K562 (cell line): Measurements from ENCODE around the gene SH3BP5L. TPM values are rescaled to one million over a fixed set of nuclear protein-coding genes. Genes with fewer than 3 reads are reported as not detected.
A peak's percentile ranks its signal among the peaks of the same experiment; 100 is the strongest.

Experiments
- CHD4 ChIP-seq: fragments of 200-600 bp; sonication (generic); IDR thresholded peaks from 3 replicates; pipeline ENCODE4 v1.6.1; 2012; ENCODE audit warnings: low read depth, mild to moderate bottlenecking, mixed read lengths, low read length, inconsistent platforms; ENCODE audit not compliant: insufficient read depth, insufficient replicate concordance, poor library complexity, severe bottlenecking
- GABPB1 ChIP-seq: sonication (generic); formaldehyde crosslinking; IDR thresholded peaks from 2 replicates; pipeline ENCODE4 v1.8.0; 2022; ENCODE audit warnings: mild to moderate bottlenecking, missing genetic modification reagents
- LCOR ChIP-seq: sonication (generic); formaldehyde crosslinking; IDR thresholded peaks from 2 replicates; pipeline ENCODE4 v1.8.0; 2022; ENCODE audit warnings: mild to moderate bottlenecking, missing genetic modification reagents
- MCM2 ChIP-seq: fragments of 450-650 bp; IDR thresholded peaks from 2 replicates; pipeline ENCODE4 v1.6.1; 2017; ENCODE audit warnings: low read depth, mild to moderate bottlenecking
- MCM5 ChIP-seq: fragments of 450-650 bp; IDR thresholded peaks from 2 replicates; pipeline ENCODE4 v1.6.1; 2016; ENCODE audit warnings: low read depth
- MED1 ChIP-seq: sonication (generic); formaldehyde crosslinking; IDR thresholded peaks from 2 replicates; pipeline ENCODE4 v1.8.1; 2023; ENCODE audit warnings: missing genetic modification reagents, borderline replicate concordance
- NCOR1 ChIP-seq: fragments of 450-650 bp; IDR thresholded peaks from 2 replicates; pipeline ENCODE4 v1.6.1; 2016; ENCODE audit warnings: mild to moderate bottlenecking, moderate library complexity
- PCBP2 ChIP-seq: fragments of 200-400 bp; formaldehyde crosslinking; IDR thresholded peaks from 2 replicates; pipeline ENCODE4 v1.6.1; 2018; ENCODE audit warnings: low read length, low read depth, mild to moderate bottlenecking, moderate library complexity; ENCODE audit not compliant: poor library complexity, severe bottlenecking
- RBM25 ChIP-seq: fragments of 200-400 bp; formaldehyde crosslinking; IDR thresholded peaks from 2 replicates; pipeline ENCODE4 v1.6.1; 2018; ENCODE audit warnings: low read length, low read depth, moderate library complexity; ENCODE audit not compliant: severe bottlenecking
- ZBTB17 ChIP-seq: fragments of 450-650 bp; formaldehyde crosslinking; IDR thresholded peaks from 2 replicates; pipeline ENCODE4 v1.4.0; 2020; ENCODE audit warnings: mild to moderate bottlenecking
- polyA plus RNA-seq, 8 experiments: library from polyadenylated mRNA; depleted of rRNA in 4 of 8; stranded (reverse) in 5 of 8; unstranded in 3 of 8; fragments of >200 nt; fragmentation: Nextera tagmentation in 2 of 8; fragmentation: Illumina TruSeq in 1 of 8; extraction: Ambion mirVana in 2 of 8; extraction: Trizol in 1 of 8; gene quantifications; 2 replicates each; pipeline versions ENCODE4 v1.2.1 to v1.2.3, GENCODE V29; 2011 to 2014; ENCODE audit warnings: inconsistent platforms in 1 of 8, missing spikeins in 1 of 8
- total RNA-seq, 7 experiments: library from RNA; depleted of rRNA in 6 of 7; stranded (reverse); fragments of >200 nt in 6 of 7; fragmentation: Illumina TruSeq in 2 of 7; extraction: Trizol in 2 of 7; gene quantifications; 2 replicates each; pipeline versions ENCODE4 v1.2.1 to v1.2.3, GENCODE V29; 2011 to 2021; ENCODE audit warnings: low replicate concordance in 1 of 7
- TF ChIP-seq, protein P1 (sequence below): sonication (generic); formaldehyde crosslinking; IDR thresholded peaks from 2 replicates; pipeline ENCODE4 v1.8.0; 2022; ENCODE audit warnings: missing genetic modification reagents, mild to moderate bottlenecking, borderline replicate concordance
- TF ChIP-seq, protein P2 (sequence below): fragments of 250-450 bp; sonication (Bioruptor Pico); IDR thresholded peaks from 2 replicates; pipeline ENCODE4 v1.5.0; 2020; ENCODE audit warnings: mild to moderate bottlenecking
- TF ChIP-seq, protein P3 (sequence below): sonication (generic); formaldehyde crosslinking; IDR thresholded peaks from 2 replicates; pipeline ENCODE4 v1.8.0; 2022; ENCODE audit warnings: mild to moderate bottlenecking, missing genetic modification reagents
- TF ChIP-seq, protein P4 (sequence below): conservative IDR thresholded peaks from 2 replicates; pipeline ENCODE4 v1.6.1; 2011; ENCODE audit warnings: low read depth, mild to moderate bottlenecking, low read length; ENCODE audit not compliant: control insufficient read depth
- TF ChIP-seq, protein P5 (sequence below): fragments of 450-650 bp; formaldehyde crosslinking; IDR thresholded peaks from 2 replicates; pipeline ENCODE4 v1.4.0; 2022; ENCODE audit warnings: mild to moderate bottlenecking, moderate library complexity

The SH3BP5L gene
- total and polyA plus RNA-seq, 9 of the 15 experiments (the other 6 are each of a cell fraction or from before 2014, with no cell fraction given): 1.9 to 26.5 (median 15.8) TPM

DNA sequence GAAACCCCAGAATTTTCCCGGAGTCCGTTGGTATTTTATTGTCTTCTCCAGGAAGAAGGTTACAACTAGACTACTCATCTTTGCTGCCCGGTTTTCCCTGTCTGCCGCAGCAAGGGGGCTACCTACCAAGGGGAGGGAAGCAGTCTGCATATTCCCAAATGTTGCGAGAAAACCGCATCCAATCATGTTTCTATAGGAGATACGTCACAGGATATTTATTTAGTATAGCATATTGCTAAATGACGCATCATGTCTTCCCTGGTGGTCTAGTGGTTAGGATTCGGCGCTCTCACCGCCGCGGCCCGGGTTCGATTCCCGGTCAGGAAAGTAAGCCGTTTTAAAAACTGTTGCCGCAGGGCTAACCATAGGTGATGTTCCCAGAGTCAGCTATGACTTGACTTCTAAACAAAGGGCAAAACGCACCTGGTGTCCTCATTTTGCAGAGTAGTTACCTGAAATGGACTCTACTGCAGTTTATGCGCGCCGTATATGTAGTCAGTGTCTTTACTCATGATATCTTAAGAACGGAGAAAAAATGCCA is 48.3 kb upstream of the SH3BP5L start (continued):
- TF ChIP-seq, protein P1, sequence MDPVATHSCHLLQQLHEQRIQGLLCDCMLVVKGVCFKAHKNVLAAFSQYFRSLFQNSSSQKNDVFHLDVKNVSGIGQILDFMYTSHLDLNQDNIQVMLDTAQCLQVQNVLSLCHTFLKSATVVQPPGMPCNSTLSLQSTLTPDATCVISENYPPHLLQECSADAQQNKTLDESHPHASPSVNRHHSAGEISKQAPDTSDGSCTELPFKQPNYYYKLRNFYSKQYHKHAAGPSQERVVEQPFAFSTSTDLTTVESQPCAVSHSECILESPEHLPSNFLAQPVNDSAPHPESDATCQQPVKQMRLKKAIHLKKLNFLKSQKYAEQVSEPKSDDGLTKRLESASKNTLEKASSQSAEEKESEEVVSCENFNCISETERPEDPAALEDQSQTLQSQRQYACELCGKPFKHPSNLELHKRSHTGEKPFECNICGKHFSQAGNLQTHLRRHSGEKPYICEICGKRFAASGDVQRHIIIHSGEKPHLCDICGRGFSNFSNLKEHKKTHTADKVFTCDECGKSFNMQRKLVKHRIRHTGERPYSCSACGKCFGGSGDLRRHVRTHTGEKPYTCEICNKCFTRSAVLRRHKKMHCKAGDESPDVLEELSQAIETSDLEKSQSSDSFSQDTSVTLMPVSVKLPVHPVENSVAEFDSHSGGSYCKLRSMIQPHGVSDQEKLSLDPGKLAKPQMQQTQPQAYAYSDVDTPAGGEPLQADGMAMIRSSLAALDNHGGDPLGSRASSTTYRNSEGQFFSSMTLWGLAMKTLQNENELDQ (CRISPR knock-in tag): no peak; the same call in 1 of the 2 replicates
- TF ChIP-seq, protein P2, sequence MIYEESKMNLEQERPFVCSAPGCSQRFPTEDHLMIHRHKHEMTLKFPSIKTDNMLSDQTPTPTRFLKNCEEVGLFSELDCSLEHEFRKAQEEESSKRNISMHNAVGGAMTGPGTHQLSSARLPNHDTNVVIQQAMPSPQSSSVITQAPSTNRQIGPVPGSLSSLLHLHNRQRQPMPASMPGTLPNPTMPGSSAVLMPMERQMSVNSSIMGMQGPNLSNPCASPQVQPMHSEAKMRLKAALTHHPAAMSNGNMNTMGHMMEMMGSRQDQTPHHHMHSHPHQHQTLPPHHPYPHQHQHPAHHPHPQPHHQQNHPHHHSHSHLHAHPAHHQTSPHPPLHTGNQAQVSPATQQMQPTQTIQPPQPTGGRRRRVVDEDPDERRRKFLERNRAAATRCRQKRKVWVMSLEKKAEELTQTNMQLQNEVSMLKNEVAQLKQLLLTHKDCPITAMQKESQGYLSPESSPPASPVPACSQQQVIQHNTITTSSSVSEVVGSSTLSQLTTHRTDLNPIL: peak; percentile 43; the same call in 1 of the 2 replicates
- TF ChIP-seq LCOR (peak; percentile 88), ZBTB17 (CRISPR knock-in tag) (no peak), CHD4 (no peak), MCM5 (no peak), PCBP2 (no peak), MED1 (CRISPR knock-in tag) (no peak), NCOR1 (no peak), RBM25 (no peak), MCM2 (no peak), GABPB1 (CRISPR knock-in tag) (peak; percentile 70; the same call in 1 of the 2 replicates)
- TF ChIP-seq, protein P3, sequence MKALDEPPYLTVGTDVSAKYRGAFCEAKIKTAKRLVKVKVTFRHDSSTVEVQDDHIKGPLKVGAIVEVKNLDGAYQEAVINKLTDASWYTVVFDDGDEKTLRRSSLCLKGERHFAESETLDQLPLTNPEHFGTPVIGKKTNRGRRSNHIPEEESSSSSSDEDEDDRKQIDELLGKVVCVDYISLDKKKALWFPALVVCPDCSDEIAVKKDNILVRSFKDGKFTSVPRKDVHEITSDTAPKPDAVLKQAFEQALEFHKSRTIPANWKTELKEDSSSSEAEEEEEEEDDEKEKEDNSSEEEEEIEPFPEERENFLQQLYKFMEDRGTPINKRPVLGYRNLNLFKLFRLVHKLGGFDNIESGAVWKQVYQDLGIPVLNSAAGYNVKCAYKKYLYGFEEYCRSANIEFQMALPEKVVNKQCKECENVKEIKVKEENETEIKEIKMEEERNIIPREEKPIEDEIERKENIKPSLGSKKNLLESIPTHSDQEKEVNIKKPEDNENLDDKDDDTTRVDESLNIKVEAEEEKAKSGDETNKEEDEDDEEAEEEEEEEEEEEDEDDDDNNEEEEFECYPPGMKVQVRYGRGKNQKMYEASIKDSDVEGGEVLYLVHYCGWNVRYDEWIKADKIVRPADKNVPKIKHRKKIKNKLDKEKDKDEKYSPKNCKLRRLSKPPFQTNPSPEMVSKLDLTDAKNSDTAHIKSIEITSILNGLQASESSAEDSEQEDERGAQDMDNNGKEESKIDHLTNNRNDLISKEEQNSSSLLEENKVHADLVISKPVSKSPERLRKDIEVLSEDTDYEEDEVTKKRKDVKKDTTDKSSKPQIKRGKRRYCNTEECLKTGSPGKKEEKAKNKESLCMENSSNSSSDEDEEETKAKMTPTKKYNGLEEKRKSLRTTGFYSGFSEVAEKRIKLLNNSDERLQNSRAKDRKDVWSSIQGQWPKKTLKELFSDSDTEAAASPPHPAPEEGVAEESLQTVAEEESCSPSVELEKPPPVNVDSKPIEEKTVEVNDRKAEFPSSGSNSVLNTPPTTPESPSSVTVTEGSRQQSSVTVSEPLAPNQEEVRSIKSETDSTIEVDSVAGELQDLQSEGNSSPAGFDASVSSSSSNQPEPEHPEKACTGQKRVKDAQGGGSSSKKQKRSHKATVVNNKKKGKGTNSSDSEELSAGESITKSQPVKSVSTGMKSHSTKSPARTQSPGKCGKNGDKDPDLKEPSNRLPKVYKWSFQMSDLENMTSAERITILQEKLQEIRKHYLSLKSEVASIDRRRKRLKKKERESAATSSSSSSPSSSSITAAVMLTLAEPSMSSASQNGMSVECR: no peak; the same call in none of the 2 replicates
- TF ChIP-seq, protein P4, sequence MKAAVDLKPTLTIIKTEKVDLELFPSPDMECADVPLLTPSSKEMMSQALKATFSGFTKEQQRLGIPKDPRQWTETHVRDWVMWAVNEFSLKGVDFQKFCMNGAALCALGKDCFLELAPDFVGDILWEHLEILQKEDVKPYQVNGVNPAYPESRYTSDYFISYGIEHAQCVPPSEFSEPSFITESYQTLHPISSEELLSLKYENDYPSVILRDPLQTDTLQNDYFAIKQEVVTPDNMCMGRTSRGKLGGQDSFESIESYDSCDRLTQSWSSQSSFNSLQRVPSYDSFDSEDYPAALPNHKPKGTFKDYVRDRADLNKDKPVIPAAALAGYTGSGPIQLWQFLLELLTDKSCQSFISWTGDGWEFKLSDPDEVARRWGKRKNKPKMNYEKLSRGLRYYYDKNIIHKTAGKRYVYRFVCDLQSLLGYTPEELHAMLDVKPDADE: 0 out of 2 replicates have a peak, but pooled peaks have one; percentile 15
- TF ChIP-seq, protein P5, sequence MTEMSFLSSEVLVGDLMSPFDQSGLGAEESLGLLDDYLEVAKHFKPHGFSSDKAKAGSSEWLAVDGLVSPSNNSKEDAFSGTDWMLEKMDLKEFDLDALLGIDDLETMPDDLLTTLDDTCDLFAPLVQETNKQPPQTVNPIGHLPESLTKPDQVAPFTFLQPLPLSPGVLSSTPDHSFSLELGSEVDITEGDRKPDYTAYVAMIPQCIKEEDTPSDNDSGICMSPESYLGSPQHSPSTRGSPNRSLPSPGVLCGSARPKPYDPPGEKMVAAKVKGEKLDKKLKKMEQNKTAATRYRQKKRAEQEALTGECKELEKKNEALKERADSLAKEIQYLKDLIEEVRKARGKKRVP (CRISPR knock-in tag): no peak
